NCI-H510A (cell line): Measurements from ENCODE around the gene BPGM.

ENCODE experiments used
- DNase-seq: peaks from one replicate; lab custom pipeline; 2025; lab: John Stamatoyannopoulos, UW

The BPGM gene

DNA sequence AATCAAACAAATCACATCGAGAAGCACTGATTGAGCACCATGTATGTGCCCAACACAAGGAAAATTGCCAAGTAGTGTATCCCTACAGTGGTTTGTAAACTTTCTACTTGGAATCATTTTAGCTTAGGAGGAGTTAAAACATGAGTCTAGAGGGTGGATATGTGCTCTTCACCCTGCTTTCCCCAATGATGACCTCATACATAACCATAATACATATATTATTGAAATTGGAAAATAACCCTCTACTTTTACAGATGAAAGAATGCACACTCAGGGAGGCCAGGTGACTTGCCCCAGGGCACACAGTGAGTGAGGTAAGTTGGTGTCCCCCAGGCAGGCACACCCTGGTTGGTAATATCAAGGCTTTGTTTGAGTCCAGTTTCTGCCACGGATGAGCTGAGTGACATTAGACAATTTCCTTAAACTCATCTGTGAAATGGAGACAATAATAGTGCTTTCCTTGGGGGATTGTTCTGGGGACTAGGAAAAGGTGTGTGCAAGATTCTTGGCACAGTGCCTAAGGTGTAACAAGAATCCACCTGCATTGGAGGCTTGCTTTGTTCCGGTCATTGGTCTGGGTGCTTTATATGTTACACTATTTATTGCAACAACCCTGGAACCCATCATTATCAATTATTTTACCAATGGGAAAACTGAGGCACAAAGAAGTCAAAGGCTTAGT is 50.7 kb downstream of the BPGM start:
- no peak for DNase-seq

DNA sequence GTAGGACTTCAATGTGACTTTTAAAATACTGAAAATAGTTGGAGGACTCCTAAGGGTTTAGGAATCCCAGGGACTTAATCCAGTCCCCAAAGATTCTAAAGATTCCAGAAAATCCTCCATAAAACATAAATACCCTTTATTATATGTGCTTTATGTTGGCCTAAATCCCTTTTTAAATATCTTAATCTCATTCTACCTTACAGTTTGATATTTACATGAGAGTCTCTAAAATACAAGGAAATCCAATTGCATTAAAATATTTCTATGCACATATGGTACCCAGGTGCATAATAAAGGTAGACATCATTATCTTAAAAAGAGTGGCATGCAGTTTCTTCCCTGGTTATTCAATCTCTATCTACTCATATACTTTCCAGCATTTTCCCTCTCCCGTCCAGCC is 51.8 kb downstream of the BPGM start:
- no peak for DNase-seq

DNA sequence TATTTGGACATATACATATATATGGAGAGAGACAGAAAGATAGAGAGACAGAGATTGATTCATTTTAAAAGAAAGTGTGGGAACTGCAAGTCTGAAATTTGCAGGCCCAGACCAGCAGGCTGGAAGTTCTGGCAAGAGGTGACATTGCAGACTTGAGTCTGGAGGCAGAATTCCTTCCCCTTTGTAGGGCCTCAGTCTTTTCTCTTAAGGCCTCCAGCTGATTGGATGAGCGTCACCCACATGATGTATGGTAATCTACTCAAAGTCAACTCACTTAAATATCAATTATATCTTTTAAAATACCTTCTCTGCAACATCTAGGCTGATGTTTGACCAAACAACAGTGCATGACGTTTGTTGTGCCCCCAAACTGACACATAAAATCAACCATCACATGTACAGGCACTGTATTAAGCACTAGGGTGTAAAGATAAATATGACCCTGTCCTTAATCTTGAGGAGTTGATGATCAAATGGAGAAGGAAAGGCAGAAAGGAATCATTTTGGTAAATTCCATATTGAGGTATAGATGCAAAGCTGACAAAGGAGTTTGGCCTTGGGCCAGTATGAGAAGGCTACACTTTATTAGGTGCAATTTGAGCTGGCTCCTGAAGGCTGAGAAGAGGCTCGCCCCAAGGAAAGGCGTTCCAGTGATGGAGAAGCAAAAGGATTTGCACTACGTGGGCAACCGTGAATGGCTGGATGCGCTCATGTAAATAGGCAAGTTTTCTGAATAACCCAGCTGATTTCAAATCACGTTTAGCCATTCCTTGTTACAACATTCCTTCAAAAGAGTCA is 52.6 kb downstream of the BPGM start:
- no peak for DNase-seq

DNA sequence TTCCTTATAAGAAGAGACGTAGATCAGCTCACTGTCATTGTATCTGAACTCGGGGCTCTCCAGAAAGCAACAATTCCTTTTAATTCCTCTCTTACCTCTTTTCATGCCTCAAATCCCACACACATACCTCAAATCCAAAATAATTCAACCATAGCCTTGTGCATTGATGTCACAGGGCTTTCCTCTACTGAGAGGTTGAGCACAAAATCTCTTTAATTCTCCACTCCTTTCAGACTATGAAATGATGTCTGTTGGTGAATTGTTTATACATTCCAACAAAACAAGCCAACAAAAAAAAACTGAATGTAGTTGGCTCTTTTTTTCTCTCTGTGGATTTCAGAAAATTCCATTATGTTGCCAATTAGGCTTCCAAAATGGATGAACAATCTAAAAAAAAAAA is 53.2 kb downstream of the BPGM start:
- no peak for DNase-seq

DNA sequence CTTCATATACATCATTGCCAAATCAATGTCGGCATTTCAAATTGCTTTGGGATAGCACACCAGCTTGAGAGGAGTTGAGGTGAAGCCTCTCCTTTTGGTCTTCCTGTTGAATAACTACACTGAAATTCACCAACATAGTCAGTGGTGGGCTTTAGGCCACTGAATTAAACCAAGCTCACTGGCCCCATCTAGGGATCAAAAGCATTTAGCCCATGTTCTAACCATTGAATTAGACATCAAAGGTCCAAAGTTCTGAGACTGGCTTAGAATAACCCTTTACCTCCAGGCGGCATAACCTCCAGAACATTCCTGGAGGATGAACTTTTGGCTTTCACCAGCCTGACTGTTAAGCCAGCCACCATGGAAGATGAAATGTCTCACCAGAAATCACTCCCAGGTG is 54.6 kb downstream of the BPGM start:
- no peak for DNase-seq

DNA sequence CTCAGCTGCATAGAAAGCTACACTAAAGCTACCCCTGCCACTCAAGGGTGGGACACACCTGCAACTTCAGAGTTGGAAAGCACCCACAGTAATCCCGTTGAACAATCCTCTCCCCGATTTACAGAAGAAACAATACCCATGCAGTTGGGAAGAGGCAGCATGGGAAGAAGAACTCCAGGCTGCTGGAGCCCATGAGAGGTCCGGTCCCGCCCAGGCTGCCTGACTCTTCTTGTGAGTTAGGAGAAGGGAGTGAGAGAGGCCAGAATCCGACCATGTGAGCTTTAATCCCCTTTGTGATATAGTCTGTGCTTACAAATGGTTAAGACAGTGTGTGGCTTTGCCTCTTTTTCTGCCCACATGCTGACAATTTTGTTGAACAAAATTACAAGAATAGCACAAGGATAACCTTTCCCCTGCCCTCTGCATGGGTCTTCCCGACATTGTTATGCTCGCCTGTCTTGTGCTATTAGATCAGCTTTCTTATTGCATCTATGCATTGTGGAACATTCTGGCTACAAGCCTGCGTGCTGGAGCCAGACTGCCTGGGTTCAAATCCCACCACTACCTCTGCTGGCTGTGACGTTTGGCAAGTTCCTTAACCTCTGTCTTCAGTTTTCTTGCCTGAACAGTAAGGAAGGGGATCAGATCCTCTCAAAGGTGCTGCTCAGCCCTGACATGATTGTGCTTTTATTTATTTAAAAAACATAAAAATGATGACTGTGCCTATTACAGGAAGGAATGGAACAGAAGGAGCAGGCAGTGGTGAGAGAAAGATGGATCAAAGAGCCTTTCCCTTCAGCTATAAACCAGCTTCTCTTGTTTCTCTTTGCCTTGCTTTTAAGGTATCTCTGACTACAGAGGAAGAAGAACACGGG is 56.0 kb downstream of the BPGM start:
- DNase-seq = no peak

DNA sequence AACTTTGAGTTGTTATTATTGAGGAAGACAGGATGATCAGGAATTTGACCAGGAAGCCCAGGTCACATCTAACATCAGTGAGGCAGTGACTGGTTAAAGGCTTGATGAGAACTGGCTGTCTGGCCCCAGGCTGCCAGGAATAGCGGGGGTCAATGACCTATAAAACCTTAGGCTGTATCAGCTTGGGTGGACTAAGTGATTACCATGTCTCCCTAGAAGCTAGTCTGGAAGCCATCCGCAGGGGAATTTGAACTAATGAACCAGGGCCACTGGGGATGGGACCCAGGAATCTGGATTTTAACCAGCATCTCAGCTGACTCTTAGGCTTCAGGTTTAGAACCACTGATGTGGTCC is 56.6 kb downstream of the BPGM start:
- no peak for DNase-seq

DNA sequence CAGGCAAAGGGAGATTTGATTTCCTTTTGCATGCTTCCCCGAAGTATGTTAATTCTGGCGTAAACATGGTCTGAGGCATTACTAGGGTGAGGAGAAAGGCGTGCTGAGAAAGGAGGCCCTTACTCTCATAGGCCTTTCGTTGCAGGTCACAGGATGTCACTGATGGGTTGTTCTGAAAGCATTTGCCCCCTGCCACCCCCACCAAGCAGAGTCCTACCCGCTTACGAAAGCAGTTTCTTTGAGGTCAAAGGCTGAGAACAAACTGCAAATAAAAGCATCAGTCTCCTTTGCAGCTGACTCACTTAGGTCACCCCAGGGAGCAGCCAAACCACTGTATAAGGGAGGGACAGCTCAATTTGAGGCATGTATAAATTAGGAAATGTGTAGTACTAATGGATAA is 57.1 kb downstream of the BPGM start:
- no peak for DNase-seq

DNA sequence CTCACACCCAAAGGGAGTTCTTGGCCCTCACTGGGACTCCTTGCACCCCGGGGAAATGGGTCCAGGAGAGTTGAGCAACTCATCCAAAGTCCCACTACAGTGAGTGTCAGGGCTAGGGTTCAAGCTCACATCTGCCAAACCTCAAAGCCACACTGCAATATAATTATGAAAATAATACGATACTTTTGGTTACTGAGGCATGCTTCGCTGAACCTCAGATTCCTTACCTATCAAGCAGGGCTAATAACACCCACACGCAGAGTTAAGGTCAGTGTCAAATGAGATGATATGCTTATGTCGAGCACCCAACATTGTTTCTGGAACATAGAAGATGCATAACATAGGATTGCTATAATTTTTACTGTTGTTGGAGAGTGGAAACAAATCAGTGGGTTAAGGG is 58.2 kb downstream of the BPGM start:
- no peak for DNase-seq

DNA sequence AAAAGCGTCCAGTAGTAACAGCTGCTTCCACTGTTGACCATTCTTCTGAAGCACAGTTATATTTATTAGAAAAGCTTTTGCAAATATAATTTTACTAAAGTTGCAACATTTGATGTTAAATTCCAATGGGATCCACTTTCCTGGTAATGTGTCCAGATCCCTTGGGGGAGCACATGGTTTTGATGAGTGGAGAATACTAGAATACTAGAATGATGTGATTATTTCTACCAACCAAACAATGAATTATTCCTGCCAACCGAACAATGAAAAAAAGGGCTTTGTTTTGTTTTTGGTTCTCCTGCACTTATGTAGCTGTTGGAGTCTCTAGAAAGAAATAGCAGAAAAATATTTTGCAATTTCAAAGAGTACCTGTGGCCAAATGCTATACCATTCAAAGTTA is 59.1 kb downstream of the BPGM start:
- no peak for DNase-seq

DNA sequence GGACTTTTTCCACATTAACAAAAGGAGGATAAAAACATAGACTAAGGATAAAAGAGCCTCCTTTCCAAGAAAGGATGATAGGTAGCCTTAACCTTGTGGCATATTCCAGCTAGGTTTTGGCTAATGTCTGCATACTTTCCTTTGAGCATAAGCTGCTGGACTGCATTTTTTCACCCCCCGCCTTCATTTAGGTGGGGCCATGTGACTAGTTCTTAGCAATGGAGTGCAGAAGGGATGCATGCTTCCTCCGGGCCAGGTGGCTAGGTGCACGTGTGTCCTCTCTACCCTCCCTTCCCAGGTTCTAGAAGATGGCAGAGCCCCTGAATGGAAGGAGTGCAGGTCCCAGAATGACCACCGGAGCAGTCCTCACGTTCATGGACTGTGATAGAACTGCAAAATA is 59.8 kb downstream of the BPGM start:
- no peak for DNase-seq

DNA sequence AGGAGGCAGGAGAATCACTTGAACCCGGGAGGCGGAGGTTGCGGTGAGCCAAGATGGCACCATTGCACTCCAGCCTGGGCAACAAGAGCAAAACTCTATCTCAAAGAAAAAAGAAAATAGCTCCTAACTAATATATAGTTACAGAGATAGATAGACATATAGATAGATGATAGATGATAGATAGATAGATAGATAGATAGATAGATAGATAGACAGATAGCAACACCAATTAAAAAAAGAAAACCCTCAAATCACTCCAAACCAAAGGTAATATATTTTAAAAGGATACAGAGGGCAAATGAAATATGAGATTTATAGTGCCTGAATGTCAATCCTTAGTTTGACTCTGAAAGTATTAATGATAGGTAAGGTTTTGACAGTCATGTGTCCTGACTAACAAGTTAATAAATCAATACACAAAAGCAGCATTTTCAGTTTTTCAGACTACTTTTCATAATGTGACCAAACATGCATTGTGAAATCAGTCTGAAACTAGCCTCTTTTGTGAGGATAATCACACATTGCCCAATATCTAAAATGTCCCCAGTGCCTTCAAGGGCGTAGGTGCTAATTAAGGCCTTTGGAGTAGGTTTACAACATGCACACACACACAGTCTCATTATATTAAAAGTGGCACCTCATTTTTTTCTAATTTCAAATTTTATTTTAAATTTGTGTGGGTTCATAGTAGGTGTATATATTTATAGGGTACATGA is 61.2 kb downstream of the BPGM start:
- no peak for DNase-seq

DNA sequence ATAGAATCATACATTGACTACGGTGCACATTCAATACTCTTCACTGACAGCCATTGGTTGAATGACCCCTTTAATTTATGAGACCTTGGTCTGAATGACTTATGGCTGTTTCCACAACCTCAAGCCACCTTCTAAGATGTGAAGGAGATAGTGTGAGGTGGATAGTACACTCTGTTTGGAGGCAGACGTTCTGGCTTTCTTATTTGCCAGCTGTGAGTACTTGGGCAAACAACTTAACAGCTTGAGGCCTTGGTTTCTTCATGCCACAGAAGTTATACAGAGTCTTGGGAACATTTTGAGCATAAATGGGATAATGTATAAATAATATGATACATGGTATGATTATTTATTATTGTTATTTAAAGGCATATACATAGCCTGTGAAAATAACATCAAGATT is 62.0 kb downstream of the BPGM start:
- no peak for DNase-seq

DNA sequence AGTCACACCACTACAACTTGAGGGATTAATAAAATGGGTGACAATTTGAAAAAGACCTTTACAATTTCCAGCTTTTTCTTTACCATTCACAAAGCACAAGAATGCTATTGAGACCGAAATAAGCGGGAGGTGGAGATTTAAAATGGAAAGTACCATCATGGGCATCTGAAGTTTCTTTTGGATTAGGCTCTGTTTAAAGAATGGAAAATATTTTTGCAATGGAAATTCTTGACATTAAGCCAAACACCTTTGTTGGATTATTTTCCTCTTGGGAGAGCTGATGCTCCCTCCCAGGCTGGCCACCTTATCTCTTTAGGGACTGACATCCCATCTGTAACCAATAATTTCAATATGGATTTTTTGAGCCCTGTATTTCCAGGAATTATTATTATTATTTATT is 62.5 kb downstream of the BPGM start:
- DNase-seq = no peak

DNA sequence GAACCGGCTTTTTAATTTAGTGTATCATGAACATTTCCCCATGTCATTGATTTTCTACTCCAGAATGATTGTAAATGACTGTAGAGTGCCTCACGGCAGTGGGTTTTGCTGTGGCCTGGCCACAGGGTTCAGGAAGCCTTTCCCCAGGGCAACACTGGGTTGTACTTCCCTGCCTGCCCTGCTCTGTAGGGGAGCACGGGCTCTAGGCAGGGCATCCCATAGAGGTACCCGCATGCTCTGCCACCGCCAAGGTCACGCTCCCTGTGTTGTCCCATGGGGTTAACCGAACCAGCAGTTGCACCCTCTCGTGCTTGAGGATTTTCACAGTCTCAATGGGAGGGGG is 63.8 kb downstream of the BPGM start:
- DNase-seq = no peak

DNA sequence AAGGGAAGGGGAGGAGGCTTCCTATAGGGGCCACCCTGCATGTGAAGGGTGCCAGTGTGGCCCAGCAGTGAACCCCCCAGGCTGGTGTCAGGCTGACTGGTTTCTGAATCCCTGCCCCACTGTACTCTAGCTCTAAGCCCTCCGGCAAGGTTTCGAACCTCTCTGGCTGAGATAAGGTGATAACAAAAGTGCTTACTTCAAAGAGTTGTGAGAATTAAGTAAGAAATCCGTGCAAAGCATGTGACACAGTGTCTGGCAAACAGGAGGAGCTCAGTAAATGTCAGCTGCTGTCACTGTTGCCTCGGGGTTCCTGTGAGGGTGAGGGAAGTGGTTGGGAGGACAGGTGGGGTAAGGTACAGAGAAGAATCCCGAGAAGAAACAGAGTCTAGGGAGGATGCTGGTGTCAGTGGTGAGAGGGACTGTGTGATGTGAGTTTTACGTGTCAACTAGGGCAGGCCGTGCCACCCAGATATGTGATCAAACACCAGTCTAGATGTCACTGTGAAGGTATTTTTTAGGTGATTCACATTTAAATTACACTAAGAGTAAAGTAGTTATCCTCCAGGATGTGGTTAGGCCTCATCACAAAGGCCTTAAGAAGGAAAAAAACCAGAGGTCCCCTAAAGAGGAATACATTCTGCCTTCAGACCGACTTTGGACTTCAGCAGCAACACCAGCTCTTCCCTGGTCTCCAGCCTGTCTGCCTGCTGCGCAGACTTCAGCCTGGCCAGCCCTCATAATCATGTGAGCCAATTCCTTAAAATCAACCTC is 64.4 kb downstream of the BPGM start:
- DNase-seq = no peak

DNA sequence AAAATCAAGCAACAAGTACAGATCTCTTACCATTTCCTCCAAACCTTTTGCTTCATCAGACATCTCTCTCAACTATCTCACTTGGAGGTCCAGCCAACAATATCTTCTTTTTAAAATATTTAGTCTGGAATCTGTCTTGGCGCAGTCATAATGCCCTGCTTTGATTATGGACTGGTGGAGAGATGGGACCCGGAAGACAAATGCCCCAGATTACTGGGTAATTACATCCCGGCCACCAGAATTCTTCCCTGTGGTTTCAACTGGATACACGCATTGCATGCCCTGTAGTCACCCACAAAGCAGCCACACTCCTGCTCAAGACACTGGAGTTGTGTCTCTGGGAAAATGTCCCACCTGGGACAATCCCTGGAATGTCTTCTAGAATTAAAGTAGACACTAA is 65.5 kb downstream of the BPGM start:
- DNase-seq = no peak

DNA sequence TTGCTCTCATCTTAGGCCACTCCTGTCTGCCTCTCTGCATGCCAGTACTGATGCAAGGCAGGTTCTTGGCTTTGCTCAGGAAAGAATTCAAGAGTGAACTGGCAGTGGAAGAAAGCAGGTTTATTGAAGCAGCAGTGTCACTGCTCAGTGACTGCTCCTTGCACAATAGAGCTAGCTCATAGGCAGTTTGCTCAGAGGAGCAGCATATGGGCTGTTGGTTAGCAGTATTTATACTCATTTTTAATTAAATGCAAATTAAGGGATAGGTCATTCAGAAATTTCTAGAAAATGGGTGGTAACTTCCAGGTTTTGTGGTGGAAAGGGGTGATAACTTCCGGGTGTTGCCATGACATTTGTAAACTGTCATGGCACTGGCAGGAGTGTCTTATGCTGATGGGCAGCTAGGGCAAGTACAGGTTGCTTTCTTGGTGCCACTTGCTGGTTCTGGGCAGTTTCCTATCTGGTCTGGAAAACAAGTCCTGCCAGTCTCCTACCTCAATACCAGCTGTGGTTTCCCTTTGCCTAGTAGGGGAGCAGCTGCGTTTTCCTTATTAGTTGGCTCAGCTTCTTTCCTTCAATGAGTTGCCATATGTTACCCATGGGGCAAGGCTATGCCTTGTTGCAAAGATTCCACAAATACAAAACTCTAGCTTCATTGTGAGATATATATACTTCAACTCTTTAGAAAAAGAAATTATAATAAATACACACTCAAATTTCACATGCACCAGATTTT is 68.0 kb downstream of the BPGM start:
- no peak for DNase-seq

DNA sequence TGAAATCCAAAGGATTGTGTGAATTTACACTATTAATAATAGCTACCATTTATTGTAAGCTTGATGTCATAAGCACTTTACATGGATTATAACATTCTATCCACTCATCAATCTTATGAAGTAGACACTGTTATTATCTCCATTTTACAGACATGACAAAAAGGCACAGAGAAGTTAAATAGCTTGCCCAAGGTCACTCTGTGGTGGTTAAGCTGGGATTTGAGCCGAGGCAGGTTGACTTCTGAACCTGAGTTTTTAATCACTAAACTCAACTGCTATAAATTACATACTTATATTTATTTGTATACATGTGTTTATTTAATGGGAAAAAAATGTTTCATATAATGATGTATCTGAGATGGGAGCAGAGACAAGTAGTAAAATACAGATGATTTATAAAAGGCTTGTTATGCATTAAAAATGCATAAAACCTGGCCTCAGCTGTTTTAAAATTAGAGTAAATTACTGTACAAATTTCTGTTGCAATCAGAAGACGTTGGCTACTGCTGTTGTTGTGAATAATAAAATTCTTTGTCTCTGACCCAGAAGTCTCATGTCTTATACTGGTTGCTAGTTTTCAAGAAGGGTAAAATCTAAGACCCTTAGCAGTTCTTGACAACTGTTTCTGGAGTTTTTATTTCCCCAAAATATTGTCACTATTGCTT is 71.7 kb downstream of the BPGM start:
- DNase-seq = no peak
